T-helper 22 cell (primary cell): ENCODE data around the gene TMEM185A.
"Not testable (repeated sequence)": the region's sequence is repeated elsewhere in the genome, so short reads cannot be mapped to it uniquely, and the experiment has no call there.

Experiments used
- DNase-seq: peaks from one replicate; pipeline ENCODE4 v3.0.0-alpha.2; 2020; ENCODE audit warnings: low read depth

TMEM185A gene

DNA sequence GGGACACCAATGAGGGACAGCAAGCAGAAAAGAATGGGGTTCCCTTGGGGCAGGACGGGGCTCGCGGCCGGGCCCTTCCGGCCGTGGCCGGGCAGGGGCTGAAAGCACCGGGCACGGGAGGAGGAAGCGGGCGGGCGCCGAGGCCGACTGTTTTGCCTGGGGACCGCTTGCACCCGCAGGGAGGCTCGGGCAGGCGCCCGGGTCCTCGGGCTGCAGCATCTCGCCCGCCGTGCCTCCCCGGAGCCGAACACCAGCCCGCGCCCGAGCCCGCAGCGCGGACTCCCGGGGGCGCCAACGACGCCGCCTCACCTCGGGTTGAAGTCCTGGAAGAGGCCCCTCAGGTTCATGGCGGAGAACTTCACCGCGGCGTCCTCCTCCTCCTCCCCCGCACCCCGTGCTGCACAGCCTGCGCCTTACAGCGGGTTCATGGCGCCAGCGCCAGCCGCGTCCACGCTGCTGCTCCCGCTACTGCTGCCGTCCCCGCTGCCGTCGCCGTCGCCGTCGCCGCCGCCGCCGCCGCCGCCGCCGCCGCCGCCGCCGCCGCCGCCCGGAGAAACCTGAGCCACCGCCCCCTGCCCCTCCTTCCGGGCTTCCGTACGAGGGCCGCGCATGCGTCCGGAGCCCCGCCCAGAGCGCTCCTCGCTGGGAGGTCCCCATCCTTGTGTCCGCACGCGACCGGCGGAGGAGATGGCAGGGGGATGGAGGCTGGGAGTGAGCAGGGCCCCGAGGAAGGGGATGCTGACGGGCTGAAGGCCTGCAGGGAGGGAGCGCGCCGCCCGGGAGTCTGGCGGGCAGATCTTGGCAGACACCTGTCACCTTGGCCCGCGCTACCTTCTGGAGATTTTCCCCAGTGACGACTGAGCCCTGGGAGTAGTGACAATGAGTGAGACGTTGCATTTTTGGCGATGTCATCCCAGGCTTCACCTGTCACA lies at the start of gene TMEM185A:
Gene TMEM185A, minus strand, starts transcription at position 559 of the 932 bp plus-strand sequence. Its CDS starts 212 bp downstream, at position 347.
- DNase-seq = peak; percentile 65

- DNase-seq = no peak
These were observed 49.6 kb upstream of the TMEM185A start for GRCh38 chrX:149681182-149681581.

DNA sequence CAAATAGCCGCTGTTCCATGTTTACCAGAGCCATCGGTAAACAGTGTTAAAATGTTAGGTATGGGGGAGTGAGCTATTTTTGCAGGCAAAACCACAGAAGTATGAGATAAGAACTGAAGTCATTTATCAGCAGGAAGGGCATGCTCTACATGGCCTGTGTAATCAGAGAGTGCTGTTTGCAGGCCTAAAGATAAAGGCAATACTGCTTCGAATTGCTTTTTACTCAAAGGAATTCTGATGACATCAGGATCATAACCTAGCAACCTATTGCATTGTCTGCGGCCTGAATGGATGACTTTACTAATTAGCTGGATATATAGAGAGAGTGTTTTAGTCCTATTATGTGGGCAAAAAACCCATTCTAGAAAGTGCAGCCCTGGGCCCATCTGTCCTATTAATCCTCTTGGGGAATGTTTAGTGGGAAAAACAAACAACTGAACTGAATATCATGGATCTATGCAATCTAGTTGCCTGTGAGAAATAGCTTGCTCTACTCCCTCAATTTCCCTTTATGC lies 47.6 kb upstream of the TMEM185A start:
- not testable (repeated sequence) for DNase-seq

DNA sequence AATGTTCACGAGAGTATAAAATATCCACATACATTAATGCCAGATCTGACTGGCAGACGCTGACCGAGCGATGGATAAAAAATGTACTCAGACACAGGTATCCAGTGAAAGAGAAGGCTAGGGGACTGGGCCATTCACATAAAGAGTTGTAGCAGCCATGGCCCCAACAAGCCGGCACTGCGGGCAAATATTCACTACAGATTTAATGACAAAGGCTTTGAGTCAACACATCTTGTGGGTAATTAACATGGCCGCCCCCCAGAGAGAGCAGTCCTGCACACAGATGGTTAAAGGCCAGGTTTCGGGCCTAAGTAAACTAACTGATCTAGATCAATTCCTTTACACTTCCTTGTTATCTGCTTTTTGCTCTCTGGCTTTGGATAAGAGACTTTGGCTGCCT lies 44.0 kb upstream of the TMEM185A start:
- not testable (repeated sequence) for DNase-seq

- not testable (repeated sequence) for DNase-seq
These were observed 43.5 kb upstream of the TMEM185A start for GRCh38 chrX:149675088-149675487.

DNA sequence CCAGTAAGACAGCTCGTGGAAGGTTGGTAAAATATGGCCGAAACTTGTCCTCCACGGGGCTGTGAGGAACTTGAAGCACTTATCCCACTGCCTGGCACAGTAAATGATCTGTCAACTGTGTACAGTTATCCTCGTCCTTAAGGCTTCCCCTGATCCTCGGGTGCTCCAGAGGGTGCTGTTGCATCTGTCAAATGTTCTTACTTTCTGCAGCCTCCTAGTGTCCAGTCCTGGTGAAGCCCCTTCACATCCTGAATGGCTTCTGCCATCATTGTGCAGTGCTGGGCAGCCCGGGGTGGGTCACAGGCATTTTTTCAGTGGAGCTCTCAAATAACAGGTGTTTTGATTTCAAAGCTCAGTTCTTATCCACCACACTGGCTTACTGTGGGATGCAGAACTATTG lies 29.0 kb upstream of the TMEM185A start:
- DNase-seq = not testable (repeated sequence)

DNA sequence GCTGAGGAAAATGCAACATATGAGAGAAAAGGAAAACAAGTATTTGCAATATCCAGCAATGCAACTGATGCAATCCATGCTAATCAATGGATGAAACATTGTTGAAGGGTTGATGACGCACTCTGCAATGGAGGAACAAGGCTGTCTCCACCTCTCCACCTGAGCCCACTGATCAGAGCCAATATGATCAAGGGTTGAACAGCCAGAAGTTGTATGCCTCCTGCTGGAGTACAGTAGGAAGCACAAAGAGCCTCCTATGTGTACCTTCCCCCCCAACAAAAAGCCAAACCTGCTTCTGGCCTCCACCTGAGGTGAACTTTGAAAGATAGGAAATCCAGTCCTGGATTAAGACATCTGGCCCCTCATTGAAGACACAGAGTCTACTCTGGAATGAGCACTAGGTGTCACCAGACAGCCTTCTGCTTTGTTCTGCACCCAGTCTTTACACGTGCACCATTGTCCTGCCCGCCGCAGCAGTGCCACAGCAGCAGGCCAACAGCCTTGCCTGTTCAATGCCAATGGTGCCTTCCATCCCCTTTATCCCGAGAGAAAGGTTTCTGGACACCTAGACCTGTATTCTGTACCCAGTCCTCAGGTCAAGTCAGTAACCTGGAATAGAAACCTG lies 24.8 kb upstream of the TMEM185A start:
- not testable (repeated sequence) for DNase-seq

DNA sequence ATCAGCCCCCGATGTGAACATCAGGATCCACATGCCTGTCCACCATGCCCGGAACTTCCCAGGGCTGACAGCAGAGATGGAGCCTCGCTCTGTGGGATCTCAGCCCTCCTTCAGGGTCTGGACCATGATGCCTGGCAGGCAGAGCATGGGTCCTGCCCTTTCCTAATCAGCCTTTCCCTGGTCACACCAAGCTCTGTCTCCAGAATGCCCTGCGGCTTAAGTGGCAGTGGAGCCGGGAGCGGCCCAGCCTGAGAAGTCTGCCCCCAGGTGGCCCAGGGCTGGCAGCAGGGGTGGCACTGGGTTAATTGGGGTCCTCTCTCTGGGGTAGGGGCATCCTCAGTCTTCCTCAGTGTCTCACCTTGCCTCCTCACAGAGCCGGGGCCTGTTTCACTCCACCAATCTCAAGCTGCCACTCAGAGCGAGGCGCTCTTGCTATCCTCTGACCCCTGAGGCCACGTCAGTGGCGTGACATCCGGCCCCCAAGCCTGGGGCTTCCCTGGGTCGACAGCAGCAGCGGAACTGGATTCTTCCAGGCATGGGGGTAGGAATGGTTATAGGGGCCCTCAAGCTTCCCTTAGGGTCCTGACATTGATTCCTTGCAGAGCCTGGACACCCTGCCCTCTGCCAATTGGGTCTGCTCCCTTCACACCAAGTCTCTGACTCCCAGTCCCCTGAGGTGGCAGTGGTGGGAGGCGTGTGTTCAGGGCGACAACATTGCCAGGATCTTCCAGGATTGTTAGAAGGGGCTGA lies 20.8 kb upstream of the TMEM185A start:
- DNase-seq = no peak

DNA sequence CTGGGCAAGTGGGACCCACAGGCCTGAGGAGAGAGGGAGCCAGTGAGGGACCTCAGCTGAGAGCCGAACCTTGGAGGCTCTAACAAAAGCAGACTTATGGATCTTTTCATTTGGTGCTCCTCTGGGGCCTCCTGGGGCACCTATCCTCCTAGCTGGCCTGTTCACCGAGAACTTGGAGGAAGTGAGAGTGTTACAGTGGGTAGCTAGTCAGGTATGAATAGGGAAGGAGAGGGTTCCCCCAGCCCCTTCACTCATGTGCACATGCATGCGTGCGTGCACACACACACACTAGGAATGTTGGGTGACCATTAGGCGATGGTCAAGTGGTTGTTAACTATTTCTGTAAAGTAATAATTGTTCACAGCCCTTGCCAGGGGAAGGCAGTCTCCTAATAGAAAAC lies 18.6 kb upstream of the TMEM185A start:
- no peak for DNase-seq

GRCh38 chrX:149648932-149649331 lies 17.3 kb upstream of the TMEM185A start:
- no peak for DNase-seq

GRCh38 chrX:149647505-149647904 lies 15.9 kb upstream of the TMEM185A start:
- no peak for DNase-seq

DNA sequence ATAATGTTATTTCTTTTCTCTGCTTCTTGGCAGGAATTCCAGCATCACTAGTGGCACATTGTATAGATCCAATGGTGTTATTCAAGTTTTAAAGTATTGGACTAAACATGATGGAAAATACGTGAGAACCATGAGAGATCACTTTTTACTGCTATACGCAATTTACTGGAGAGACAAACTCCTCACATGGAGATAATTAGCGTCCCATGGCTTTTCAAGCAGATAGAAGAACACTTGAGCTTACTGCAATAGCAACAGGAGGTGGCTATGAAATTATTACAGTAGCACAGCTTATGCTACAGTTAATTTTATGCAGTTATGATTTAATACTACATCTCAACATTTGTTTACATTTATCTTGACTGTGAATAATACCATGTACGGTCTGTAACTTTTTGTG lies 11.9 kb upstream of the TMEM185A start:
- no peak for DNase-seq

GRCh38 chrX:149641835-149642234 lies 10.2 kb upstream of the TMEM185A start:
- DNase-seq = no peak

DNA sequence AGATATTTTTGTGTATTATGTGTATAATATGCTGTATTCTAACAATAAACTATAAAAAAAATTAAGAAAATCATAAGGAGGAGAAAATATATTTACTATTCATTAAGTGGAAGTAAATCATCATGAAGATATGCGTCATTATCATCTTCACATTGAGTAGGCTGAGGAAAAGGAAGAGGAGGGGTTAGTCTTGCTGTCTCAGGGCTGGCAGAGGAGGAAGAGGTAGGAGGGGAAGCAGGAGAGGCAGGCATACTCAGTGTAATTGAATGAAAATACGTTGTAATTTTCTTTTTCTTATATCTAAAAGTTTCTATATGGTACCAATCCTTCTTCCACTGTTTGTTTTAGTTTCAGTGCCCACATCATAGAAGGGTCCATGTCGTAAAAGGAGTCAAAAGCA lies 9.8 kb upstream of the TMEM185A start:
- DNase-seq = no peak

- no peak for DNase-seq
These were observed 8.0 kb upstream of the TMEM185A start for GRCh38 chrX:149639568-149639967.

GRCh38 chrX:149638860-149639259 lies 7.3 kb upstream of the TMEM185A start:
- DNase-seq = no peak

DNA sequence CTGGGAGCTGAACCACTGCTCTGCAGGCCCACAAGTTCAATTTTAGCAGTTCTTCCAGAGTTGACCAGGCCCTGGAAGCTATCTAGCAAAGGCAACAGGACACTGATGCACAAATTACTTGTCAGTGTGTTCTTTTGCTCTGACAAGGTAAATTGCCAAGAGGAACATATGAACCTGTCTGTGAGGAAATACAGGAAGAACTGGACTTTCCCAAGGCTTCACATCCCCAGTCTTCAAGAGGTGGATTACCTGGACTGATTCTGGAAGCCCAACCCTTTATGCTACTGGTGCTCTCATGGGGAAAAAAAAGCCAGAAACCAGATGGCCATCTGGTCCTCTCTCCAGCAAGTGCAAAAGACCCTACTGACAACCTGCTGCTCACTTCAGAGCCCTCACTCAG lies 1.9 kb upstream of the TMEM185A start:
- no peak for DNase-seq

DNA sequence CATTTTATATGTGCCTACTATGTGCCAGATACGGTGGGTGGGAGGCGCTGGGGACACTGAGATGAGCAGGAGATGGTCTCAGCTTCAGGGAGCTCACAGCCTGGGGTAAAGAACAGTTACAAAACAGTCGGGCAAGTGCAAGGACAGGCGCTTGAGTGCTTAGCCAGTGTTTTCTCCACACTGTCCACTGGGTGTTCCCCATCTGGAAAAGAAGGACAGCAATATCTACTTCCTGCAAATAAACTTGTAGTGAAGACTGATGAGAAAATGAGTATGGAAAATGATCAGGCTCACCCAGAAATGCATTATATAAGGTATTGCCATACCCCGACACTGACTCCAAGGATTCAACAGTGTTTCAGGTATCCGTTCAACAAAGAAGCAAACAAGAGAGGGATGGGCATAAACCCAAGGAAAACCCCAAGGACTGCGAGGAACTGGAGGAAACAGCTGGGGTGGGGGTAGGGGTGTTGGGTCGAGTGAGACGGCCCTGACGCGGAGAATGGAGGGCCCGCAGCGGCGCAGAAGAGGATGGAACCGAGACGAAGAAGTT lies 835 bp downstream of the TMEM185A start:
- DNase-seq = no peak

- no peak for DNase-seq
These were observed 1.7 kb downstream of the TMEM185A start for GRCh38 chrX:149629730-149630387.

DNA sequence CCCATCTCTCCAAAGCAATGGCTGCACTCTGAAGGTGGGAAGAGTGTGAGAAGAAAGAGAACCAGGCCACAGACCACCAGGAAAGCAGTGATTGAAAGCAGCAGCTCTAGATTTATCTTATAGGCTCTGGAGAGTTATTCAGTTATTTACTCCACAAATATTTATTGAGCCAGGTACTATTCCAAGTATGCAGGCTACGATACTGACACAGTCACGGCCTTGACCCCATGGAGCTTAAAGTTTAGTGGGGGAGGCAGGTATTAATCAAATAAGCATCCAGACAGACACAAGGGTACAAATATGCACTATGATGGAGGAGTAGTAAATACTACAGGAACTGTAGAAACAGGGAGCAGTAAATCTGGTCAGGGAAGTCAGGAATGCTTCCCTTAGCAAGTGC lies 2.8 kb downstream of the TMEM185A start:
- no peak for DNase-seq

DNA sequence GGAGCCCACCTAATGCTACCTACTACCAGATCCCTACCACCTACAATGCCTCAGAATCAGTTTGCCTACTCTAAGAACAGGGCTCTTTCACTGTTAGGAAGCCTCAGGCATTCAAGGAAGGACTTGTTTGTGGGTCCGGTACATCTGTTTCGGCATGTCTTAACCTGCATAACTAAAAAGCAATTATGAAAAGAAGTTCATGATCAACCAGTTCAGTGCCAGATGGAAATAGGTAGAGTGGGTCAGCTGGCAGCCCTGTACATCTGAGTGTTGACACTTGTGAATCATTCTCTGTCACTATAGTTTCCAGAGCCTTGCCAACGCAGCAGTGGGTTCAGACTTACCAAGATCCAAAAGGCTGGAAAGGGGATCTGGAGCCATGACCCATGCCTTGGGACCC lies 3.3 kb downstream of the TMEM185A start:
- DNase-seq = no peak

- DNase-seq = not testable (repeated sequence)
These were observed 4.8 kb downstream of the TMEM185A start for GRCh38 chrX:149626829-149627228.
